ENCODE measurements around the gene SSR3.

The SSR3 gene

DNA sequence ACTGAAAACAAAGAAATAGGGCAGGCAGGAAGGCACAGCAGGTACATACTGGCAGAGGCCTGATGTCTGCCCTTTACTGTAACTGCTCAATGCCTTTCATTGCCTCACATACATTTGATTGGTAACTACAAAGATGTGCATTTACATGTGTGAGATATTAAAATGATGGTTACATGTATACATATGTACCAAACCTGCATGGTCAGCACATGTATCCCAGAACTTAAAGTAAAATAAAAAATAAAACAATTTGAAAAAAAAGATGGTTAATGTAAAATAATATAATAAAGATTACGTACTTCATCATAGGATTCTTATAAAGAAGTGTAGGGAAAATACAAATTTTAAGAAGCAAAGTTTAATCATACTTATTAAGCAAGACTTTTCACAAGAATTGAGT is 15.1 kb downstream of the SSR3 start:
- DNase-seq (ENCODE audit: insufficient read length, low spot score) (no peak), FAIRE-seq (no peak)

DNA sequence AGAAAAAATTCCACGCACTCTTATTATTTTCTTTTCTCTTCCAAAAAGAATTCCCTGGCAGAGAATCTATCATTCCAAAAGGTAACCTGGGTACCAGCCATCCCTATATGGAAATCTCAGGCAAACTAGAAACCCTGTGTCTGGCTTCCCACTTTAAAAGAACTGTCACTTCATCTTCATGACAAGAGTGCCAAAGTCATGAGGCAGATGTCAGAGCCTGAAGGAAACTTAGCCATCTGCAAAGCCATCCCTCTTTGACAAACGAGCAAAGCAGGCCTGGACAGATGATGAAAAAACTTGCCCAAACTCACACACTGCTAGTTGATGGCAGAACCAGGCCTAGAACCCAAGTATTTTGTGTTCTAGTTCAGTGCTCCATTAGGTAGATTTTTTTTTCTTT is 15.9 kb downstream of the SSR3 start:
- FAIRE-seq (no peak), DNase-seq (ENCODE audit: insufficient read length, low spot score) (no peak)

DNA sequence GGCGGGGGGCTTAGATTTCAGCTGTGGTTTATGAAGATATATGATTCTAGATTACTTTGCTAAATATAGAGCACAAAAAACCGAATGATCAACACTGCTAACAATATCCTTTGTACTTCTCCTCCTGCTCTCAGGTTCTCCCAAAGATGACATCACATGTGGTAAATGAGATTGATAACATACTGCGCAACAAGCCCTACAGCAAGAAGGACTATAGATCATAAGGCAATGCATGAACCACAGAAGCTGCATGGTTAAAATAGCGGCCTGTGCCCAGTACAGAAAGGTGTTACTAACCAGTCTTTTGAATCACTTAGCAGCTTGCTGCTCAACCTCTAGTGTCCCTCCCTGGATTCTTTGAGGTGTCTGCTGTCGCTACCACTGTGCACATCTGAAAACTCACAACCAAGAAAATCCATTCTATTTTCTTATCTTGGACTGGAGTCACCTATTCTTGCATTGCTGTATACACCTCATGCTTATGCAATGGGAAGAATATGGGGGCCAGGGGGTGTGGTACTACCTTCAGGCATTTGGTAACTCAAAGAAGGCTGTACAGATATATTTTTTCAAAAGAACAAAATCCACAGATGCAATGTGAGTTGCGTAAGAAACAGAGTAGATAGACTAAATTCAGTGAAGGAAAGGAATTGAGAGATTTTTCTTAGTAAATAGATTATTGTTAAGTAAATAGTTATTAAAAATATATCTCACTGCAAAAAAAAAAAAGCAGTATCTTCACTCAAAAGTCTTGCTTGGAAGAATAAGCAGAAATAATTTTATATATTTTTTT is 18.2 kb downstream of the SSR3 start:
- DNase-seq (ENCODE audit: insufficient read length, low spot score) (no peak), FAIRE-seq (no peak)

DNA sequence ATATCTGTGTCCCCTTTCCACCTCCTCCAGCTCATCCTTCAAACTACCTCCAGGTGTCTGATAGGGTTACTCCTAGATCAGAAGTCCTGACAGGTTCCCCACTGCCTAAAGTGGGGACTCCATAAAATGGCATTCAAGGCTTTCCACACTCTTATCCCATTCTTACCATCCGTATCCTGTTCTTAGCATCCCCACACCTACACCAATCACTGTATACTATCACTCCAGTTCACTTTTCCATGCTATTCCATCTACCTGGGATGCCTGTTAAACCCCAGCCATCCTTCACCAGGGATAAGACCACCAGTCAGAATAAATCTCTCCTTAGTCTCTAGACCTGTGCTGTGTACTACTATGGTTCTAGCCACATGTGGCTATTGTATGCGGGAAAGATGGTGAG is 19.1 kb downstream of the SSR3 start:
- FAIRE-seq (no peak), DNase-seq (ENCODE audit: insufficient read length, low spot score) (no peak)

DNA sequence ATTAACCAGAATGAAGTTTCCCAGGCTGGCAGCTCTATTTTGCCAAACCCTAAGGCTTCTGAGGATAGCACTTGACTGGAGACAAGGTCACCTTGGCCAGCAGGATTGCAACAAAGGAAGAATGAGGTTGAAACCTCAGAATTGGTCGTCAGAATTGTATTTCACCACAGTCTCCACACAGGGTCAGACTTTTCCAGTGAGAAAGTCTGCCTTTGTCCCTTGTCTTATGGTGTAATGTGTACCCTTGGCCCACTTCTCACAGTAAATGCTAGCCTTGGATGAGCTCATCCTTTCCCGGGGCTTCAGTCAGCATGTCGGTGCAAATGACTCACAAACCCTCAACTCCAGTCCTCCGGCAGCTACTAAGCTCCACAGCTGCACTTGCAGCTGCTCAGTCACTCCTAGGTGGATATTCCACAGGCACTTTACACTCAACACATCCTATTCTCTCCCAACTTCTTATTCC is 19.7 kb downstream of the SSR3 start:
- no peak for DNase-seq (ENCODE audit: insufficient read length, low spot score)

DNA sequence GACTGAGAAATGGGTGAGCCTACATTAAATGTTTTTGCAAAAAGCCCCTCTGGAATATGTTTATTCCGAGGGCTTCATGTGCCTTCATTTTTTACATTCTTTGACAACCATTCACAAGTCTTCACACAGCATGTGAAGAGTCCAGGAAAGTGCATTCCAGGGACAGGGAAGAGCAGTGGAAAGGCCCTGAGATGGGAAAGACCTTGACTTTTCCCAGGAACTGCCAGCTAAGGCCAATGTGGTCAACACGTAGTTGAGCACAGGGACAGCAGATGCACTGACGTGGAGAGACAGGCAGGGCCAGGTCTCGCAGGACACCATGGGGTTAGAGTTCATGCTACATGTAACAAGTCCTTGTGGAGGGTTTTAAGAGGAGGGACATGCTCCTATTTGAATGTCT is 21.7 kb downstream of the SSR3 start:
- no peak for FAIRE-seq
- DNase-seq (ENCODE audit: insufficient read length, low spot score), result no peak

More for the DNA sequence above, 19.7 kb downstream of the SSR3 start:
- FAIRE-seq, result no peak

DNA sequence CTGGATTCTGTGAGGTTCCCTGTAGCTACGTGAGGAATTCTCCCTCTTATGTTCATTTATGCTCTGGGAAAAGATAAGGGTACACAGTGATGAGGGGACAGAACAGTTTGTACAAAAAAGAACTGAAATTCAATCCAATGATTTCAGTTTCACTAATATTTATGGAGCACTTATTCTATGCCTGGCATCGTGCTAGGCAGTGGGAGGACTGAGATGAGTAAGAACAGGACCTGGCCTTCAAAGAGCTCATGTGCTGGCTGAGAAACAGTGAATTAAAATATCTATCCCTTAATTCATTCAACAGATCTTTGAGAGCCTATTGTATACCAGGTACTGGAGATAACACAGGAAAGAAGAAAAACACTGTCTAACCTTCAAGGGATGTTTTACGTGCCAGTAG is 22.2 kb downstream of the SSR3 start:
- FAIRE-seq (no peak), DNase-seq (ENCODE audit: insufficient read length, low spot score) (no peak)

DNA sequence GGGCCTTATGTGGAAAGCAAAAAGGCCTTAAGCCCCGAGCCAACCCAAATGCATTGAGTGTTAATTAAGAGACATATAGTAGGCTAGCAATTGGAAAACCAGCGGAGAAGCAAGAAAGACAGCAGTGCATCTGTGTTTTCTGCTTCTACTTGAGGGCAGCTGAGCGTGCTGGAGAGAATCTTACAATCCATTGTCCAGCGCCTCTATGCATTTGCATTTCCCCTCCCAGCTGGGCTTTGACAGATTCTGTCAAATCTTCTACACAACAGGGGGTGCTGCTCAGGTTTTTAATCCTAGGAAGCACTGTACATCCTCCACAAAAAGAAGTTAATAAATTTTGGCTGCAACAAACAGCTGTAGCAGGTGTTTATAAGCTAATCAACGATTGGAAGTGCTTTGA is 23.9 kb downstream of the SSR3 start:
- DNase-seq (ENCODE audit: insufficient read length, low spot score) (no peak), FAIRE-seq (no peak)

DNA sequence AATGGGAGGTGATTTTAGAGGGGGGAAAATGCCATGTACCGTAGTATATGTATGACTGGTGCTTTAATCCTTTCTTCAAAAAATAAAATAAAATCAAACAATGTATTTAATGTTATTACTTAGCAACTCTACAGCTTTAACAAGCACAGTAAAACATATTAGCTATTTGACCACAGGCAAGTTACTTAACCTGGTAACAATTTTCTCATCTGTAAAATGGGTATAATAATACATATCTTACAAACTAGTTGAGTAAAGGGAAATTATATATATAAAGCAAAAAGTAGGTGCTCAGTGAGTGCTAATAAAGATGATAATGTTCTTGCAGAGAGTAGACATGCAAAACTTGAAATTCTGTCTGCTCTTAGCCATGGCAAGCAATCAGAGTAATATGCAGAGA is 27.9 kb downstream of the SSR3 start:
- FAIRE-seq, result no peak

DNA sequence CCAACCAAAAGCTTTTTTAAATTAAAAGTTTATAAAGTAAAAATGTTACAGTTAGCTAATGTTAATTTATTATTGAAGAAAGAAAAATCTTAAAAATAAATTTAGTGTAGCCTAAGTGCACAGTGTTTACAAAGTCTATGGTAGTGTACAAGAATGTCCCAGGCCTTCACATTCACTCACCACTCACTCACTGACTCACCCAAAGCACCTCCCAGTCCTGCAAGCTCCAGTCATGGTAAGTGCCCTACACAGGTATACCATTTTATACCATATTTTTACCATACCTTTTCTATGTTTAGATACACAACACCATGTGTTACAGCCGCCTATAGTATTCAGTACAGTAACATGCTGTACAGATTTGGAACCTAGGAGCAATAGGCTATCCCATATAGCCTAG is 29.1 kb downstream of the SSR3 start:
- no peak for DNase-seq (ENCODE audit: insufficient read length, low spot score)
- FAIRE-seq, result no peak

More for the DNA sequence above, 27.9 kb downstream of the SSR3 start:
- no peak for DNase-seq (ENCODE audit: insufficient read length, low spot score)

DNA sequence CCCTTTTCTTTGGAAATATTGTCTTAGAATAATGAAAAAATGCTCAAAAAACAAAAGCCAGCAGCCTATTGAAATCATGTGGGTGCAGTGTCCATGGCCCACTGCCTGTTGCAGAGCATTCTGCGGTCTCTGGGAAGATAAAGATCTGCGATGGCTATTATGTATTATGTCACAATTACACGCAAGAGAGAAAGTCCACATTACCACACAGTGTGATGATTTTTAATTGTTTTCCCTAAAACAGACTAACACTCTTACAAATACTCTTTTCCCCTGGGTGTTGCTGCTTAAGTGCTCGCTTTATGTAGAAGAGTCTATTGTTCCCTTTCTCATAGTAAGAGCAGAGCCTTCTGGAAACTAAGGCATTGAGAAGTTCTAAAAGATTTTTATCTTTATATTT is 32.2 kb downstream of the SSR3 start:
- FAIRE-seq (no peak), DNase-seq (ENCODE audit: insufficient read length, low spot score) (no peak)

DNA sequence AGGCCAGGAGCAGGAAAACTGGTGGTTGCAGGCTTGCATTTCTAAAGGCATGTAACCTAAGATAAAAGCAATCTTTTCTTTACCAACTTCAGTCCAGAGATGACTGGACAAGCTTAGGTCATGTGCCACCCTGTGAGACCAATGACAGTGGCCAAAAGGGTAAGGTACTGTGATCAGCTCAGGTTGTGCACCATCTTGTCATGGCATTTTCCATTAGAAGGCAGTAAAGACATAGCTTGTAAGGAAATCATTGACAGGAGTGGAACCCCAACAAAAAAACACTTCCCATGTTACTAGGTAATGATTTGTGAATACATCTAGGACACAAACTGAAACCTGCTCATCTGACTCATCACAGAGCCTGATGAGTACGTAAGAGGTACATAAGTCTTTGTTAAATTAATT is 35.2 kb downstream of the SSR3 start:
- DNase-seq (ENCODE audit: insufficient read length, low spot score), result peak; percentile 17
- FAIRE-seq, result peak; percentile 83

DNA sequence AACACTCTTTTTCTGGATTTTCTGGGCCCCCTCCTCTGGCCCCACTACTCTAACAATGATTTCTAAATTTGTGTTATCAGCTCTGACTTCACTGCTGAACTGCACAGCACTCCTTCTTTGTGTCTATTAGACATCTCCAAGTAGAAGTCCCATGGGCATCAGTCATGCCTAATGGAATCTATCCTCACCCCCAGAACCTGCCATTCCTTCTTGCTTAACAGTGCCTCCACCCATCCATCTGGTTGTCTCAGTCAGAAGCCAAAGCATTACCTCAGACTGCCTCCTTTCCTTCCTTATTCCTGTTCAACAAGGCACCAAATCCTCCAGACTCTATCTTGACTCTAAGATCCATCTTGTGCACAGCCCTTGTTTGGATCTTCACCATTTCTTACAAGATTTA is 36.2 kb downstream of the SSR3 start:
- FAIRE-seq, result no peak
- DNase-seq (ENCODE audit: insufficient read length, low spot score), result no peak

DNA sequence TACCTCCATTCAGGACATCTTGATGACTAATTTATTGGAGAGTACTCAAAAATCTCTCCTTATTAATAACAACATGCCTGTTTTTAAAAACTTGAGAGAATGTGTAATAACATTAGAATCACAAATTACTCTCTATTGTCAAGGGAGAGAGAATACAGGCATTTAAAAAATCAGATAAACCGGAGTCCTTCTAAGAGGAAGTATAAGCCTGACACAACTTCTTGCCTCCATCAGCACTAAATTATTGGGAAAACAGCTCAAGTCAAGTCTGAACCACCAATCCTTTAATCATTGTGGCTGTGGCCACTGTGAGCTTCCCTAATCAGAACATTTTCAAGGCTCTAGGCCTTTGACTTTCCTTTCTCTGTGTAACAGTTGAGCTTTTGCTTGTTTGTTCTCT is 38.0 kb downstream of the SSR3 start:
- no peak for DNase-seq (ENCODE audit: insufficient read length, low spot score)
- no peak for FAIRE-seq

DNA sequence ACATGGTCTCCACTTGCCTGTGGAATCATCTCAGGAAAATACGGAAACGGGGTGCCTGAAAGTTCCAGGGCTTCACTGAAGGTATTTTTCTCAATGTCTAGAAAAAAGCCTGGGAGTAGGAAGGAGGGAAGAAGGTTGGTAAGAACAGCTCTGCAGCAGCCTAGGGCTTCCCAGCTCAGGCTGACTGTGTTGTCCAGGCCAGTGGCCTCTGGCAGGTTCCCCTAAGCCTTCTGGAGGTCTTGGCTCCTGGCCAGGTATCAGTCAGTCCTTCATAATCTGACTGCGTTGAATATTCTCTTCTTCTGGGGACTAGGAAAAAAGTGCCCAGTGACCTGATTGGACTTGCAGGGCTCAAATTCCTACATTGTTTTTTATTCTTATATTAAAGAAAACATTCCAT is 38.6 kb downstream of the SSR3 start:
- DNase-seq (ENCODE audit: insufficient read length, low spot score) (no peak), FAIRE-seq (no peak)

DNA sequence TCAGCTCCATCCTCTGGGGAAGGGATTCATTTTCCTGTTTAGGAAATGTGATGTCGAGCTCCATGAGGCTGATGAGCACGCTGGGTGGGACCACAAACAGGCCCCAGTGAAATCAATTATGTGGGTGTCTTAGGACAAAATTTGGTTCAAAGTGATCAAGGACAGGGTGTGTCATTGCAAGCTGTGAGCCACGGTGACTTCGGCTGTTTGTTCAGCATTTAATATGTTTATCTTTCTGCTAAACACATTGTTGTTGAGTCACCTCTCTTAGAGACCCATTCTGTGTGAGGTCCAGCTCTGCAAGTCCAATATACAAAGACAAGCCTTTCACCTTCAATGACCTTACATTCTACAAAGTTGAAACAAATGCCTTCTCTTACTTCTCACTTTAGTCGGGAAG is 41.3 kb downstream of the SSR3 start:
- DNase-seq (ENCODE audit: insufficient read length, low spot score), result no peak
- no peak for FAIRE-seq

DNA sequence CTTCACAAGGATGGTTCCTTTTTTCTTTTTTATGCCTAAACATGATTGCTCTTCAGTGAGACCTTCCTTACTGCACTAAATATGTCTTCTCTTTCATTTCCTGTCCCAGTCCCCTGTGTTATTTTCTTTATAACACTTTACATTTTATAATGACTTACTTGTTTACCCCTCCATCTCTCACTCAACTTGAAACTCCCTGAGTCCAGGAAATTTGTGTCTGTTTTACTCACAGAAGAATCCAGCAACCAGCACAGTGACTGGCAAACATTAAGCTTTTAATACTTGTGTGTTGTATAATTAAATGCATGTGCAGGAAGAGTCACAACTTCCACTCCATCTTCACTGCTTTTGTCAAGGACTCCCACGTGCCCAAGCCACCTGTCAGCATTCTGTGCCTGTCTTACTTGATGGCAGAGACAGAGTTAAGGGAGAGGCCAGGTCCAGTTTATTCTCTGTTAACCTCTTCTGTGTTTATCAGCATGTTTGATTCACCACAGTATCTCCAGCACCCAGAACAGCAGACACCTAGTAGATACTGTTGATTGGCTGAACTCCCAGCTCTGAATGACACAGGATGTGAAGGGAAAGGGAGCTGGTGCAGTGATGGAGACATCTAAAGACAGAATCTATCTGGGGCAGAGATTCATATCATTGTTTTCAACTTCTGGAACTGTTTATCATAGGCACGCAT is 42.8 kb downstream of the SSR3 start:
- no peak for DNase-seq (ENCODE audit: insufficient read length, low spot score)
- FAIRE-seq, result no peak

DNA sequence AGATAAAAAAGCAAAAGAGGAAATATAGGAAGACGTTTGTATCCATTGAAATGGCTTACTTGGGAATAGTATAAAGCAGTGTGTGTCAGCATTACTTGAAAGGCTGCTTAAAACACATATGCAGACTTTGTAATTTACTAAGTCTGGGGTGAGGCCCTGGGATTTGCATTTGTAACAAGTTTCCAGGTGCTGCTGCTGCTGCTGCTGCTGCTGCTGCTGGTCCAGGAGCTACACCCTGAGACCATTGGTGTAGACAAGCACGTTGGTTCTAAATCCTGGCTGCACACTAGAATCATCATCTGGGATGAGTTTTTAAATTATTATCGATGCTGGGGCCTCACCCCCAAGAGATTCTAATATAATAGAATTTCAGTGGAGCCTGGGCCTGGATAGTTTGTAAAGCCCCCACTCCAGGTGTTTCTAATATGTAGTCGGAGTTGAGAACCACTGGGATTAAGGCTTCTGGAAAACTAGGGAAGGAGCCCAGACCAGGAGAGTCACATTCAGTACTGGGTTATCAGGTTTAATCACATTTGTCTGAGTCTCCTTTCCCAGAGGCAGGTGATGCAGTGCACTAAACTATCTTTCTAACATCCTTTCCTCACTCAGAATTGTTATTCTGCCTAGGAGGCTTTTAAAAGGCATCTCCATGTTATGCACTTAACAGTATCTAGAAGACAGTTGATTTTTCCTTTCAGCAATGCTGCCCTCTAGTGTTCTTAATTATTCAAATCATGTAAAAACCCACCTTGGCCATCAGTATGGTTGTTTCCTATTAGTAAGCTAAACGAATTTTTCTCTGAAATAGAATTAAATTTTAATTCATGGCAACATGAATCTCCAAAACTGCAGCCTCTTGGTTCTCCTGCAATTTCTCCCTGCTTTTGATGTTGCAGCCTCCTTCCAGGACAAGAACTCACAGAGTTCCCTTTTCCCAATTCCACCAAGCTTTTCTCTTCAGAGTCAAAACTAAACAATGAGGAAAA is 45.4 kb downstream of the SSR3 start:
- DNase-seq (ENCODE audit: insufficient read length, low spot score), result peak; percentile 31
- peak; percentile 71 for FAIRE-seq

DNA sequence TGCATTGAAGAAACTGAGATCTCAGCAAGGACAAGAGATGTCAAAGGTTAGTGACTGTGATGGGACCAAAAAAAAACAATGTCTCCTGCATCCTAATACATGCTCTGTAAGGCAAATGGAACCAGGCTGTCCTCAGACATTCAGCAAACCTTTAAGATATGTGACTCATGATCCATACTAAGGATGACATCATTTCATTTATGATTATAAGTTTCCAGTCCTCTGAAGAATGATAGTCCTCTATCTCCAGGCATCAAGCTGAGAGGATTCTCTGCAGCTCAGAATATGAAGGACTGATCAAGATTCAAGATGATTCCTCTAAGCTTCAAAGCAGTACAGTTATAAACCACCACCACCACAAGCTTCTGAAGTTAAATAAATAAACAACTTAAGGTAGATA is 47.6 kb downstream of the SSR3 start:
- DNase-seq (ENCODE audit: insufficient read length, low spot score), result no peak
- FAIRE-seq, result no peak

DNA sequence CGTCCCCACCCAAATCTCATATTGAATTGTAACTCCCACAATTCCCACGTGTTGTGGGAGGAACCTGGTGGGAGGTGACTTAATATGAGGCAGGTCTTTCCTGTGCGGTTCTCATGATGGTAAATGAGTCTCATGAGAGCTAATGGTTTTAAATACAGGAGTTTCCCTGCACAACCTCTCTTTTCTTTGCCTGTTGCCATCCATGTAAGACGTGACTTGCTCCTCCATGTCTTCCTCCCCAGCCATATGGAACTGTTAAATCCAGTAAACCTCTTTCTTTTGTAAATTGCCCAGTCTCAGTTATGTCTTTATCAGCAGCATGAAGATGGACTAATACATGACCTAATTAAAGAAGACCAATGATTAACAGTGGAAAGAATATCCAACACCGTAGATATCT is 56.6 kb downstream of the SSR3 start:
- no peak for DNase-seq (ENCODE audit: insufficient read length, low spot score)
- no peak for FAIRE-seq

DNA sequence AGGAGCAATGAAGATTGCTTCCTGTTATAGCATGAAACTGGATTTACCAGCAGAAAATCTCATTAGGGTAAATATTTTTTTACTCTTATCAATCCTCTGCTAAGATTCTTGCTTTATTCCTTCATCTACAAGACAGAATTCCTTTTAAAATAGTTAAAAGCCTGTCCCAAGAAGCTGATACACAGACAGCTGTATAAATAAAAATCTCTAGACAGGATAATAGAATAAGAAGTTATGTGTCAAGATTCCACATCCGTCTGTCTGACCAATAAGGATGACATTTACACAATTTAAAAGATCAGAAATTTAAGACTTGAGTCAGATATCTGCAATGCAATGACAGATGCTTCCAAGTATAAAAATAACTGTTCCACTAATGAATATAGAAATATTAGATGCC is 57.6 kb downstream of the SSR3 start:
- no peak for DNase-seq (ENCODE audit: insufficient read length, low spot score)
- FAIRE-seq, result no peak
